ENCODE measurements around the gene GPLD1.

- TF ChIP-seq RARB (CRISPR knock-in tag; IDR thresholded peaks at IDR 0.05), result no peak
- no peak for TF ChIP-seq ZC3H10 (CRISPR knock-in tag; IDR thresholded peaks at IDR 0.05)
- TF ChIP-seq BACH2 (CRISPR knock-in tag; IDR thresholded peaks at IDR 0.05; ENCODE audit: borderline replicate concordance), result no peak
- TF ChIP-seq ZFP30 (CRISPR knock-in tag; IDR thresholded peaks at IDR 0.05), result no peak
- no peak for TF ChIP-seq ZNF8 (CRISPR knock-in tag; IDR thresholded peaks at IDR 0.05)
- TF ChIP-seq ZNF565 (CRISPR knock-in tag; conservative IDR thresholded peaks at IDR 0.05; ENCODE audit: low read depth), result no peak
- no peak for TF ChIP-seq PATZ1 (CRISPR knock-in tag; IDR thresholded peaks at IDR 0.05; ENCODE audit: borderline replicate concordance)
- TF ChIP-seq TSHZ2 (CRISPR knock-in tag; IDR thresholded peaks at IDR 0.05), result no peak
- no peak for TF ChIP-seq ESRRG (CRISPR knock-in tag; IDR thresholded peaks at IDR 0.05)
Measured at GRCh38 chr6:24536466-24536865, 47.1 kb upstream of the GPLD1 start.
